HCT116 (cell line): Measurements from ENCODE around the gene CTNNA1. TPM values are rescaled to one million over a fixed set of nuclear protein-coding genes. Genes with fewer than 3 reads are reported as not detected.

Experiments used
- ATAC-seq: fragments of 200-7000 bp; cut with Tn5 transposase; 2 replicates; pipeline ENCODE4 v1.9.1; 2020; ENCODE audit warnings: mild to moderate bottlenecking, moderate library complexity
- BruUV-seq: library from RNA; stranded (reverse); fragments of 400-500 nt; replicated peaks from 2 replicates; lab custom pipeline; 2021; lab: Mats Ljungman, UMichigan
- CTCF ChIA-PET: fragments of 300-600 bp; sonication (Branson Sonifier 250); formaldehyde crosslinking; loops from one replicate; lab custom pipeline; 2021; ENCODE audit warnings: antibody characterized with exemption; lab: Charles Lee
- POLR2A ChIA-PET: fragments of 300-600, 350-600 bp; sonication (Branson Sonifier 250); formaldehyde crosslinking; loops from one replicate; lab custom pipeline; 2021; ENCODE audit warnings: antibody characterized with exemption; lab: Charles Lee
- RAD21 ChIA-PET, 2 experiments: fragments of 300-600 bp; sonication (Branson Sonifier 250); formaldehyde crosslinking; loops; one replicate each; lab custom pipeline; 2023; ENCODE audit warnings: low total read pairs in 2 of 2; ENCODE audit not compliant: uncharacterized antibody in 2 of 2, unreplicated experiment in 2 of 2, low non-redundant PET in 1 of 2; lab: Charles Lee
- DNase-seq: peaks from one replicate; pipeline ENCODE4 v3.0.0-alpha.2; 2010; ENCODE audit warnings: low read depth, low spot score
- H2AFZ ChIP-seq: fragments of 200-600 bp; shearing (Covaris generic), sonication (generic); 2 replicates; pipeline ENCODE4 v1.6.1; 2017; ENCODE audit warnings: low read depth, mixed run types, mixed read lengths, antibody characterized with exemption, low read length; ENCODE audit not compliant: poor library complexity, severe bottlenecking
- H3K27ac ChIP-seq: 2 replicates; pipeline ENCODE4 v1.5.1; 2012; ENCODE audit warnings: low read depth, low read length
- H3K27me3 ChIP-seq: fragments of 200-600 bp; sonication (generic); 2 replicates; pipeline ENCODE4 v1.6.1; 2016; ENCODE audit warnings: mixed run types, low read length, mixed read lengths; ENCODE audit not compliant: insufficient read depth
- H3K36me3 ChIP-seq, 2 experiments: fragments of 200-500 bp in 1 of 2; fragments of 200-600 bp in 1 of 2; sonication (Bioruptor generic) in 1 of 2; sonication (generic) in 1 of 2; 2 replicates each; pipeline versions ENCODE4 v1.5.1 to v1.6.1; 2014 to 2016; ENCODE audit warnings: low read length in 2 of 2, inconsistent platforms in 1 of 2, mixed read lengths in 1 of 2, mixed run types in 1 of 2; ENCODE audit not compliant: insufficient read depth in 2 of 2, control insufficient read depth in 1 of 2
- H3K4me1 ChIP-seq, 2 experiments: fragments of 200-600 bp in 1 of 2; sonication (generic) in 1 of 2; 2 replicates each; pipeline versions ENCODE4 v1.5.1 to v1.6.1; 2012 to 2017; ENCODE audit warnings: low read length in 2 of 2, inconsistent platforms in 1 of 2, mild to moderate bottlenecking in 1 of 2, mixed read lengths in 1 of 2, mixed run types in 1 of 2, moderate library complexity in 1 of 2; ENCODE audit not compliant: insufficient read depth in 2 of 2, control insufficient read depth in 1 of 2
- H3K4me2 ChIP-seq: fragments of 200-600 bp; sonication (generic); 2 replicates; pipeline ENCODE4 v1.6.1; 2017; ENCODE audit warnings: mixed run types, low read length, mixed read lengths
- H3K4me3 ChIP-seq, 2 experiments: fragments of 200-600 bp in 1 of 2; sonication (generic) in 1 of 2; replicated peaks in 1 of 2; 2 replicates each; pipeline ENCODE4 v1.5.1; 2011 to 2016; ENCODE audit warnings: low read length in 2 of 2, control low read depth in 1 of 2, low read depth in 1 of 2, mild to moderate bottlenecking in 1 of 2, mixed read lengths in 1 of 2, mixed run types in 1 of 2
- H3K79me2 ChIP-seq: fragments of 200-600 bp; sonication (generic); 2 replicates; pipeline ENCODE4 v1.6.1; 2017; ENCODE audit warnings: mild to moderate bottlenecking, mixed run types, low read length, moderate library complexity, mixed read lengths; ENCODE audit not compliant: insufficient read depth
- H3K9ac ChIP-seq: fragments of 200-600 bp; sonication (generic); 2 replicates; pipeline ENCODE4 v1.6.1; 2016; ENCODE audit warnings: low read length, mixed read lengths
- H3K9me2 ChIP-seq: fragments of 200-600 bp; sonication (generic), shearing (Covaris generic); 2 replicates; pipeline ENCODE4 v1.6.1; 2017; ENCODE audit warnings: mixed run types, mild to moderate bottlenecking, moderate library complexity; ENCODE audit not compliant: insufficient read depth
- H3K9me3 ChIP-seq, 2 experiments: fragments of 200-500 bp in 1 of 2; fragments of 200-600 bp in 1 of 2; sonication (Bioruptor generic) in 1 of 2; sonication (generic) in 1 of 2; 2 replicates each; pipeline ENCODE4 v1.6.1; 2014 to 2017; ENCODE audit warnings: low read length in 2 of 2, mixed read lengths in 2 of 2, inconsistent platforms in 1 of 2, low read depth in 1 of 2, mild to moderate bottlenecking in 1 of 2, mixed run types in 1 of 2, moderate library complexity in 1 of 2; ENCODE audit not compliant: control insufficient read depth in 1 of 2, insufficient read depth in 1 of 2
- H4K20me1 ChIP-seq: fragments of 200-600 bp; sonication (generic), shearing (Covaris generic); 2 replicates; pipeline ENCODE4 v1.6.1; 2017; ENCODE audit warnings: mixed run types, mild to moderate bottlenecking, moderate library complexity; ENCODE audit not compliant: insufficient read depth
- CBX3 ChIP-seq: IDR thresholded peaks from 2 replicates; pipeline ENCODE4 v1.6.1; 2012; ENCODE audit warnings: low read depth
- CEBPB ChIP-seq: IDR thresholded peaks from 2 replicates; pipeline ENCODE4 v1.6.1; 2012; ENCODE audit warnings: low read depth
- CTCF ChIP-seq, 3 experiments: fragments of 200-600 bp in 1 of 3; sonication (generic) in 1 of 3; IDR thresholded peaks in 2 of 3; conservative IDR thresholded peaks in 1 of 3; 2 replicates each; pipeline ENCODE4 v1.5.1; 2012 to 2017; ENCODE audit warnings: low read depth in 2 of 3, low read length in 2 of 3, antibody characterized with exemption in 1 of 3, borderline replicate concordance in 1 of 3, control low read depth in 1 of 3, mild to moderate bottlenecking in 1 of 3, mixed read lengths in 1 of 3, mixed run types in 1 of 3, moderate library complexity in 1 of 3; ENCODE audit not compliant: insufficient read depth in 1 of 3
- ELF1 ChIP-seq: IDR thresholded peaks from 2 replicates; pipeline ENCODE4 v1.6.1; 2012; ENCODE audit warnings: low read depth, borderline replicate concordance
- FOSL1 ChIP-seq: IDR thresholded peaks from 2 replicates; pipeline ENCODE4 v1.6.1; 2012; ENCODE audit warnings: low read depth
- JUND ChIP-seq: IDR thresholded peaks from 2 replicates; pipeline ENCODE4 v1.6.1; 2012
- MAX ChIP-seq: IDR thresholded peaks from 2 replicates; pipeline ENCODE4 v1.6.1; 2012
- POLR2A ChIP-seq: IDR thresholded peaks from 2 replicates; pipeline ENCODE4 v1.7.0; 2011; ENCODE audit warnings: borderline replicate concordance; ENCODE audit not compliant: insufficient read depth, insufficient read length; ENCODE audit errors: extremely low read depth
- POLR2AphosphoS5 ChIP-seq: IDR thresholded peaks from 2 replicates; pipeline ENCODE4 v1.6.1; 2011; ENCODE audit warnings: mild to moderate bottlenecking, low read depth, low read length, moderate library complexity
- REST ChIP-seq: IDR thresholded peaks from 2 replicates; pipeline ENCODE4 v1.6.1; 2012; ENCODE audit warnings: low read depth
- ZFX ChIP-seq: fragments of 450-650 bp; IDR thresholded peaks from 2 replicates; pipeline ENCODE4 v1.6.1; 2017
- ZNF274 ChIP-seq: fragments of 200-500 bp; sonication (Bioruptor generic); IDR thresholded peaks from 2 replicates; pipeline ENCODE4 v1.6.1; 2014; ENCODE audit warnings: mild to moderate bottlenecking, low read depth, low read length, inconsistent platforms
- intact Hi-C: fragments of 100-400 bp; cut with micrococcal nuclease; formaldehyde crosslinking; loops from 2 replicates; pipeline ENCODE4 v1.10.0; 2022
- total RNA-seq: library from RNA; stranded (reverse); gene quantifications from one replicate; pipeline ENCODE4 v1.2.1, GENCODE V29; 2021; ENCODE audit not compliant: unreplicated experiment

The CTNNA1 gene
- total RNA-seq, 1 experiment from 2014 or later, result 313 TPM

- Histone ChIP-seq H3K4me2 (no peak overlapping the region), H3K79me2 (no peaks in the 10 kb centered on the region; the same call in 1 of the 2 replicates), H3K4me3 (no peak overlapping the region), H4K20me1 (no peaks in the 10 kb centered on the region; the same call in 1 of the 2 replicates), H3K36me3 (peaks cover 0 to 7% of the 10 kb centered on the region in 2 experiments; a peak in 2 of 4 replicates), H3K9ac (no peak overlapping the region), H3K27me3 (no peaks in the 10 kb centered on the region), H2AFZ (no peak overlapping the region), H3K4me1 (peaks cover 0 to 16% of the 10 kb centered on the region in 2 experiments; a peak in 2 of 4 replicates), H3K9me2 (no peaks in the 10 kb centered on the region), H3K27ac (no peak overlapping the region), H3K9me3 (no peaks in the 10 kb centered on the region)
- RAD21 ChIA-PET, result no interaction called here
- CTCF ChIA-PET, result no interaction called here
- no TSS peak for BruUV-seq
- intact Hi-C loops, result no loop called here
- POLR2A ChIA-PET, result no interaction called here
- TF ChIP-seq ZNF274, result no peak
- TF ChIP-seq REST, result no peak
- TF ChIP-seq CTCF (IDR thresholded peaks at IDR 0.05 in 2 of 3, conservative IDR thresholded peaks at IDR 0.05 in 1 of 3; ENCODE audit: borderline replicate concordance in 1 of 3, insufficient read depth in 1 of 3, low read depth in 2 of 3, low read length in 2 of 3), result no peak
- no peak for TF ChIP-seq FOSL1
- TF ChIP-seq ELF1, result no peak
- no peak for TF ChIP-seq POLR2A
- TF ChIP-seq CEBPB, result no peak
- no peak for TF ChIP-seq CBX3
- no peak for TF ChIP-seq MAX
- TF ChIP-seq POLR2AphosphoS5, result no peak
- no peak for TF ChIP-seq ZFX
- no peak for TF ChIP-seq JUND
- DNase-seq, result no peak
- no peak for ATAC-seq
These were observed 142.7 kb downstream of the CTNNA1 start for GRCh38 chr5:138895918-138896317.
